ENCODE results near the gene SLC34A1. TPM values are rescaled to one million over a fixed set of nuclear protein-coding genes. Genes with fewer than 3 reads are reported as not detected.
"Not testable (repeated sequence)": the region's sequence is repeated elsewhere in the genome, so short reads cannot be mapped to it uniquely, and the experiment has no call there.

The SLC34A1 gene, protein sequence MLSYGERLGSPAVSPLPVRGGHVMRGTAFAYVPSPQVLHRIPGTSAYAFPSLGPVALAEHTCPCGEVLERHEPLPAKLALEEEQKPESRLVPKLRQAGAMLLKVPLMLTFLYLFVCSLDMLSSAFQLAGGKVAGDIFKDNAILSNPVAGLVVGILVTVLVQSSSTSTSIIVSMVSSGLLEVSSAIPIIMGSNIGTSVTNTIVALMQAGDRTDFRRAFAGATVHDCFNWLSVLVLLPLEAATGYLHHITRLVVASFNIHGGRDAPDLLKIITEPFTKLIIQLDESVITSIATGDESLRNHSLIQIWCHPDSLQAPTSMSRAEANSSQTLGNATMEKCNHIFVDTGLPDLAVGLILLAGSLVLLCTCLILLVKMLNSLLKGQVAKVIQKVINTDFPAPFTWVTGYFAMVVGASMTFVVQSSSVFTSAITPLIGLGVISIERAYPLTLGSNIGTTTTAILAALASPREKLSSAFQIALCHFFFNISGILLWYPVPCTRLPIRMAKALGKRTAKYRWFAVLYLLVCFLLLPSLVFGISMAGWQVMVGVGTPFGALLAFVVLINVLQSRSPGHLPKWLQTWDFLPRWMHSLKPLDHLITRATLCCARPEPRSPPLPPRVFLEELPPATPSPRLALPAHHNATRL
- not detected for total RNA-seq

GRCh38 chr5:177384134-177384533 lies at the start of gene SLC34A1:
Gene SLC34A1 (plus strand): TSS chr5:177384434. CDS start chr5:177385742, 1,308 bp downstream.
- CTCF ChIA-PET, result interaction anchor here (0.8 to 13.7 kb wide), 5 partner anchors 13 to 92 kb away, joined by 3 to 132 read pairs (median 3); no protein-coding TSS in a partner anchor
- POLR2A ChIA-PET, result no interaction called here

- POLR2A ChIA-PET, result no interaction called here
- CTCF ChIA-PET, result interaction anchor here (1.7 to 2.0 kb wide), 2 partner anchors 17 to 35 kb away, joined by 4 to 6 read pairs; no protein-coding TSS in a partner anchor
These were observed 49.2 kb upstream of the SLC34A1 start for GRCh38 chr5:177334781-177335700.

GRCh38 chr5:177335701-177336065 lies 48.6 kb upstream of the SLC34A1 start:
- POLR2A ChIA-PET, result no interaction called here
- CTCF ChIA-PET, result interaction anchor here (0.7 to 2.0 kb wide), 3 partner anchors 18 to 67 kb away, joined by 4 to 6 read pairs (median 4); no protein-coding TSS in a partner anchor

GRCh38 chr5:177336112-177336511 lies 48.1 kb upstream of the SLC34A1 start:
- ChIA-PET POLR2A (no interaction called here), CTCF (interaction anchor here (0.7 to 2.0 kb wide), 3 partner anchors 18 to 66 kb away, joined by 4 to 6 read pairs (median 4); no protein-coding TSS in a partner anchor)

GRCh38 chr5:177336603-177337494 lies 47.4 kb upstream of the SLC34A1 start:
- ChIA-PET CTCF (interaction anchor here (0.7 to 2.0 kb wide), 3 partner anchors 19 to 66 kb away, joined by 4 to 6 read pairs (median 4); no protein-coding TSS in a partner anchor), POLR2A (no interaction called here)

DNA sequence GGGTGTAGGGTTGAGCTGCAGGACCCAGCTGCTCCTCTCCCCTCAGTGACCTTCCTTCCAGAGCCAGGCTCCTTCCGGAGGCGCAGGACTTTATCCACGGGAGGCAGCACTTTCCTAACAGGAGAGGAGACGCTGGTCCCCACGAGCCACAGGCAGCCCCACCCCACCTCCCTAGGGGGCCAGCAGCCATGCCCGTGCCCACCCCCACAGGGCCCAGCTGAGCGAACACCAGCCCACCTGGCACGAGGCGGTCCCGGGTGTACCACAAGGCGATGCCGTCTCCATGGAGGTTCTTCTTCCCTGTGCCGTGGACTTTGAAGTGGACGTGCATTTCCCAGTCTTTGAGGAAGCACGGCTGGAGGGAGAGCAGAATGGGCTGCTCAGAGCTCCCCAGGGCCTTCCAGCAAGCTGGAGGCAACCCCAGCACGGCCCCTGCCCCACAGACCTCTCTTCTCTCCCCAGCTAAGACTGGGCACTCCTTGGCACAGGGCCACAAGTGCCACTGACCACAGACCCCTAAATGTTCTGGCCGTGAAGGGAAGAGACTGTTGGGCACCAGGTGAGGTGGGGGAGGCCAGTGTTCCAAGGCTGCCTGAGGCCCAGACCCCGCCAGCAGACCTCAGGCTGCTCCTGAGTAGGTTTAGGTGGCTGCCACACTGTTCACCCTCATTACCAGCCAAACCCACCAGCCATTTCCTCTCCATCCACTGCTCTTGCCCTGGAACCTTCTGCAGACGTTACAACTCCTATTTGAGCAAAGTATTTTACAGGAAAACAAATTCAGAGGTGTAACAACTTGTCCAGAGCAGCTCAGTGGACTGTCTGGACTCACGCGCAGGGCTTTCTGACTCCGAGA lies 45.8 kb upstream of the SLC34A1 start:
- ChIA-PET CTCF (interaction anchor here (1.4 kb wide), 1 partner anchor 119 kb away, joined by 3 read pairs; no protein-coding TSS in a partner anchor), POLR2A (no interaction called here)

GRCh38 chr5:177339107-177339638 lies 45.1 kb upstream of the SLC34A1 start:
- ChIA-PET POLR2A (no interaction called here), CTCF (interaction anchor here (1.4 kb wide), 1 partner anchor 118 kb away, joined by 3 read pairs; no protein-coding TSS in a partner anchor)

- POLR2A ChIA-PET, CTCF ChIA-PET: not testable (repeated sequence)
These were observed 41.2 kb upstream of the SLC34A1 start for GRCh38 chr5:177343000-177343399.

DNA sequence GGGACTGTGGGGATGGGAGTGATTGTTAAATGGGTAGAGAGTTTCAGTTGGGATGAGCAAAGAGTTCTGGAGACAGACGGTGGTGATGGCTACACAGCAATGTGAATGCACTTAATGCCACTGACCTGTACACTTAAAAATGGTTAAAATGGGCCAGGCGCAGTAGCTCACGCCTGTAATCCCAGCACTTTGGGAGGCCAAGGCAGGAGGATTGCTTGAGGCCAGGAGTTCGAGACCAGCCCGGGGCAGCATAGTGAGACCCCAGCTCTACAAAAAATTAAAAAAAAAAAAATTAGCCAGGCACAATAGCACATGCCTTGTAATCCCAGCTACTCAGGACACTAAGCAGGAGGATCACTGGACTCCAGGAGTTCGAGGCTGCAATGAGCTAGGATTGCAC lies 40.5 kb upstream of the SLC34A1 start:
- ChIA-PET POLR2A (no interaction called here), CTCF (interaction anchor here (0.7 to 3.6 kb wide), 3 partner anchors 26 to 172 kb away, joined by 3 to 14 read pairs (median 3); no protein-coding TSS in a partner anchor)

DNA sequence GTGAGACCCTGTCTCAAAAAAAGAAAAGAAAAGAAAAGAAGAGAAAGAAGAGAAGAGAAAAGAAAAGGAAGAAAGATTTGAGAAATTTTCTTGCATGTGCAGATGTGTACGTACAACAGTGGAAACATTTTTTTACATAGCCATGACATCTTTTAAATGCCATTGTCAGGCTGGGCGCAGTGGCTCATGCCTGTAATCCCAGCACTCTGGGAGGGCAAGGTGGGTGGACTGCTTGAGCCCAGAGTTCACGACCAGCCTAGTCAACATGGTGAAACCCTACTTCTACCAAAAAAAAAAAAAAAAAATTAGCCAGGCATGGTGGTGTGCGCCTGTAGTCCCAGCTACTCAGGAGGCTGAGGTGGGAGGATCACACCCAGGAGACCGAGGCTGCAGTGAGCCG lies 39.3 kb upstream of the SLC34A1 start:
- CTCF ChIA-PET, result interaction anchor here (0.7 to 3.6 kb wide), 3 partner anchors 27 to 173 kb away, joined by 3 to 14 read pairs (median 6); no protein-coding TSS in a partner anchor

DNA sequence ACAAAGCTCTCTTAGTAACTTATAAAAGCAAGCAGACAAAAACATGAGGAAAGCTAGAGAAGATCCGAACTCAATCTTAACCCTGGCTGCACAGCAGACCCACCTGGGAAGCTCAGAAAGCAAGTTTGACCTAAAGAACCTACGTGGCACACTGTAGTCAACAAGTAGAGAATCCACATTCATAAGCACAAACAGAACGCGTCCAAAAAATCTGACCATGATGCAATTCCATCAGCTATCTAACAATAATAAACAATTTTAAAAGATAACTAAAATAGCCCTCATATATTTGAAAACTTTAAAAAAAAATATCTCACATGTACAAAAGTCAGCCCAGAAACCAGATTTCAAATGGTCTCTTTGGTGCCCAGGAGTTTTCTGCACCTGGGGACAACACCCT lies 37.4 kb upstream of the SLC34A1 start:
- CTCF ChIA-PET, result interaction anchor here (1.0 to 3.6 kb wide), 4 partner anchors 9 to 37 kb away, joined by 3 to 14 read pairs (median 4); partner anchors contain the start of gene RGS14
- POLR2A ChIA-PET, result interaction anchor here (0.6 kb wide), 1 partner anchor 43 kb away, joined by 3 read pairs; the partner anchor contains the start of genes PRELID1 and RAB24

More for the DNA sequence above, 39.3 kb upstream of the SLC34A1 start:
- POLR2A ChIA-PET, result interaction anchor here (0.7 kb wide), 1 partner anchor 9 kb away, joined by 10 read pairs; no protein-coding TSS in a partner anchor

GRCh38 chr5:177347699-177348098 lies 36.5 kb upstream of the SLC34A1 start:
- CTCF ChIA-PET, result interaction anchor here (0.9 to 1.3 kb wide), 2 partner anchors 10 to 36 kb away, joined by 3 to 5 read pairs; partner anchors contain the start of gene RGS14
- POLR2A ChIA-PET, result no interaction called here

- ChIA-PET CTCF (interaction anchor here (0.9 to 1.5 kb wide), 6 partner anchors 20 to 106 kb away, joined by 3 to 4 read pairs (median 3); no protein-coding TSS in a partner anchor), POLR2A (interaction anchor here (0.6 to 0.7 kb wide), 2 partner anchors 50 to 81 kb away, joined by 6 to 11 read pairs; no protein-coding TSS in a partner anchor)
These were observed 34.9 kb upstream of the SLC34A1 start for GRCh38 chr5:177349362-177349647.

GRCh38 chr5:177349762-177350161 lies 34.5 kb upstream of the SLC34A1 start:
- CTCF ChIA-PET, result interaction anchor here (0.9 to 2.1 kb wide), 4 partner anchors 21 to 106 kb away, joined by 3 to 6 read pairs (median 4); no protein-coding TSS in a partner anchor
- POLR2A ChIA-PET, result no interaction called here

GRCh38 chr5:177350776-177351391 lies 33.4 kb upstream of the SLC34A1 start:
- CTCF ChIA-PET, result interaction anchor here (1.2 to 2.1 kb wide), 5 partner anchors 14 to 41 kb away, joined by 3 to 8 read pairs (median 5); no protein-coding TSS in a partner anchor
- POLR2A ChIA-PET, result interaction anchor here (0.7 to 1.3 kb wide), 3 partner anchors 53 to 165 kb away, joined by 3 read pairs; no protein-coding TSS in a partner anchor

Measured in activated CD8-positive, alpha-beta memory T cell treated with anti-CD3 and anti-CD28 coated beads for 36 hours (primary cell).